Renal cortex interstitium (tissue), 11 donors: Measurements from ENCODE around the gene ARL6IP6. TPM values are rescaled to one million over a fixed set of nuclear protein-coding genes. Genes with fewer than 3 reads are reported as not detected.
"Not testable (repeated sequence)": the region's sequence is repeated elsewhere in the genome, so short reads cannot be mapped to it uniquely, and the experiment has no call there.

Experiments
- DNase-seq, 11 donors: peaks; one replicate each; pipeline ENCODE4 v3.0.0-alpha.2; 2013; ENCODE audit warnings: low read depth in 9 of 11, low spot score in 4 of 11; ENCODE audit errors: extremely low read depth in 1 of 11
- polyA plus RNA-seq, 3 donors: library from polyadenylated mRNA; unstranded; fragments of 120-200 nt; gene quantifications; one replicate each; pipeline ENCODE4 v1.2.1, GENCODE V29; 2013; ENCODE audit not compliant: insufficient read length in 3 of 3

The ARL6IP6 gene
- polyA plus RNA-seq, 3 donors = 52.3 to 70.6 (median 56.5) TPM

DNA sequence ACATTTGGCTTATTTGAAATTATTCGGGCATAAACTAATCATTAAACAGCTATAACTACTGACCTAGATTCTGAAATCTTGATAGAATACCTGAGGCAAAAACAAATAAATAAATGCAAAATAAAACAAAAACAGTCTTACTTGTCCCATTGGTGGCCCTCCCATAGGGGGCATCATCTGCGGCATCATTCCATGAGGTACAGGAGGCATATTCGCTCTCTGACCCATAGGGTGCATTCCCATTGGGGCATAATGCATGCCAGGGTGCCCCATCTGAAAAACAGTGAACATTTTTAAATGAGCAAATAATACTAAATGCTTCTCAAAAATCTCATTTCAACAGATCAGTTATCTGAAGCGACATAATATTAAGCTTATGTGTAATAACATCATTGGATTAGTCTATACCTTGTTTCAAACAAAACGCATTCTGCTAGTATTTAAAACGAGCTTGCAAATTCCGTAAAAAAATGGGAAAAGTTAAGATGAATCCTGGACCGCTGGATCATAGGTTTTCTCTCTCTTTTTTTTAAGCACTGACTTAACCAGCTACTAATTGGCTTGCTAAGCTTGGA, 2.5 kb upstream of the ARL6IP6 start:
- DNase-seq = peak in 1 of 11 donors; percentile 7

DNA sequence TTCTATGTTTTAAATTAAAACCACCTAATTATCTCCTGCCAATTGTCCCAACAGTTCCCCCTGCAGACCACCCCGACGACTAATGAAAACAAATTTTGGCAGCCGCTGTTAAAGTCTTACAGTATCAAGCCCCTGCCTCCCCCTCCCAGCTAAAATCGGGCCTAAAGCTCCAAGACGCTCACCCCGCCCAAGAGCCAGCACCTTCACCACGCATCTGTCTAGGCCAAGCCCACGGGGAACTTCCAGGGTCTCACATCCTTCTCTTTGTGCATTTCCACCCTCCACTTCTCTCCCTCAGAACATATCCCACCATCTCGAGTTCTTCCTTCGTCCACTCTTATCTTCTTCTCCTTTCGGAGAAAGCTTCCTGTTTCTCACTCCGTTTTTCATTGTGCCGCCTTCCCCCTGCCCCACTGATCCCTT, 1.6 kb upstream of the ARL6IP6 start:
- DNase-seq = peak in 3 of 11 donors; percentile 14 to 25 (median 17)

- peak; percentile 94 to 98 (median 97) for DNase-seq
These were observed 968 bp upstream of the ARL6IP6 start, which contains the start of gene PRPF40A for GRCh38 chr2:152717228-152718075. Gene PRPF40A (minus strand): TSS chr2:152717461. CDS start chr2:152717439, 22 bp downstream.

DNA sequence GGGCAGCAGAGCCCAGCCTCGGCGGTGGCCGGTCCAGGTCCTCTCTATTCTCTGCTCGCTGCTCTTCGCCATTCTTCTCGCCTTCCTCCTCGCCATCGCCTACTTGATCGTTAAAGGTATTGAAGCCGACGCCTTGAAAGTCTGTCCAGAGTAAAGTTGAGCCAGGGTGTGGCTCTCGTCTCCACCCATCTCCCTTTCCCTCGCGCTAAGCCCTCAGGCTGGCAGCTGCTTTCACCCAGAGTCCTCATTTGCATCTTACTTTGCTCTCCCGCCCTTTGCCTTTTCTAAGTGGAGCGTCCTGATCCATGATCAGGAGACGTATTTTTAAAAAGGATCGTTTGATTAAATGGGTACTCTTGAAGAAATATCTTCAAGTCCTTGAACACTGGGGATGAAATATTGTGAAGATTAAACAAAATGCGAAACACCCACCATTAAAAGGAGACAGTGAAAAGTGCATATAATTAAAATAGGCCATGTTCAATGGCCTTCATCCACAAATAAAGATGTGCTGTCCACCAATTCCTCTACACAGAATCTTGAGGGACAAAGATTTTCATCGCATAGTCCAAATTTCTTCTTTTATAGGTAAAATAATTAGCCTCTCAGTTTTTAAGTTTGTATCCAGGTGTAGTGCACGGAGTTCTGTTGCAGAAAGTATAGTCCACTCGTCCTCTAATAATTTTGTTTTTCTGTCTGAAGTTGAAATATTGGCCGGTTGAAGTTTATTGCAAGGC, 657 bp downstream of the ARL6IP6 start:
- peak in 4 of 11 donors; percentile 10 to 30 (median 20) for DNase-seq

DNA sequence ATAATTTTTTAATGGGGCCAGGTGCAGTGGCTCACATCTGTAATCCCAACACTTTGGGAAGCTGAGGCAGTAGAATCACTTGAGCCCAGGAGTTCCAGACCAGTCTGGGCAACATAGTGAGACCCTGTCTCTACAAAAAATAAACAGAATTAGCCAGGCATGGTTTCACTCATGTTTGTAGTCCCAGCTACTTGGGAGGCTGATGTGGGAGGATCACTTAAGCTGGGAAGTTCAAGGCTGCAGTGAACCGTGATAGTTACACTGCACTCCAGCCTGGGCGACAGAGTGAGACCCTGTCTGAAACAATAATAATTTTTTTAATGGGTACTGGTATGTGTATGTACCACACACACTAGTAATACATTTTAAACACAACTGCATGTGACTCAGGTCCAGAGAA, 2.4 kb downstream of the ARL6IP6 start:
- DNase-seq = no peak

DNA sequence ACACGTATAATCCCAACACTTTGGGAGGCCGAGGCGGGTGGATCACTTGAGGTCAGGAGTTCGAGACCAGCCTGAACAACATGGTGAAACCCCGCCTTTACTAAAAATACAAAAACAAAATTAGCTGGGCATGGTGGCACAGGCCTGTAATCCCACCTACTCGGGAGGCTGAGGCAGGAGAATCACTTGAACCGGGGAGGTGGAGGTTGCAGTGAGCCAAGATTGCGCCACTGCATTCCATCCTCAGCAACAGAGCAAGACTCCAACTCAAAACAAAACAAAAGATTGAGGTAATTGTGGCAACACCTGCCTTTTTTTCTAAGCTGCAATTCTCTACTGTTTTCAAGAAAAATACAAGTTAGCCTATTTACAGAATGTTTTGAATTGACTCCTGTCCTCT, 4.2 kb downstream of the ARL6IP6 start:
- DNase-seq = not testable (repeated sequence)

GRCh38 chr2:152723918-152724317, 5.5 kb downstream of the ARL6IP6 start:
- no peak for DNase-seq

- no peak for DNase-seq
These were observed 11.4 kb downstream of the ARL6IP6 start for GRCh38 chr2:152729844-152730243.

GRCh38 chr2:152730591-152731333, 12.3 kb downstream of the ARL6IP6 start:
- DNase-seq = no peak

- not testable (repeated sequence) for DNase-seq
These were observed 19.1 kb downstream of the ARL6IP6 start for GRCh38 chr2:152737509-152737908.

DNA sequence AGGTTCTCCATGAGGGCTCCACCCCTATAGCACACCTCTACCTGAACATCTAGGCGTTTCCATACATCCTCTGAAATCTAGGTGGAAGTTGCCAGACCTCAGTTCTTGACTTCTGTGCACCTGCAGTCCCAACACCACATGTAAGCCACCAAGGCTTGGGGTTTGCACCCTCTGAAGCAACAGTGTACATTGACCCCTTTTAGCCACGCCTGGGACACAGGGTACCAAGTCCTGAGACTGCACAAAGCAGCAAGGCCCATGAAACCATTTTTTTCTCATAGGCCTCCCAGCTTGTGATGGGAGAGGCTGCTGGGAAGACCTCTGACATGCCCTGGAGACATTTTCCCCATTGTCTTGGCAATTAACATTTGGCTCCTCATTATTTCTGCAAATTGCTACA, 20.0 kb downstream of the ARL6IP6 start:
- DNase-seq = no peak

DNA sequence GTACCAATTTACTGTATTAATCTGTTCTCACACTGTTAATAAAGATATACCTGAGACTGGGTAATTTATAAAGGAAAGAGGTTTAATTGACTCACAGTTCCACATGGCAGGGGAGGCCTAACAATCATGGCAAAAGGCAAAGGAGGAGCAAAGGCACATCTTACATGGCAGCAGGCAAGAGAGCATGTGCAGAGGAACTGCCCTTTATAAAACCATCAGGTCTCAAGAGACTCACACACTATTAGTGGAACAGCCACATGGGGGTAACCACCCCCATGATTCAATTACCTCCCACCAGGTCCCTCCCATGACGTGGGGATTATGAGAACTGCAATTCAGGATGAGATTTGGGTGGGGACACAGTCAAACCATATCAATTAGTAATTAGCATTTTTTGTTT, 21.3 kb downstream of the ARL6IP6 start:
- not testable (repeated sequence) for DNase-seq

- DNase-seq = peak in 4 of 11 donors; percentile 12 to 46 (median 27)
These were observed 22.4 kb downstream of the ARL6IP6 start for GRCh38 chr2:152740743-152741328.

DNA sequence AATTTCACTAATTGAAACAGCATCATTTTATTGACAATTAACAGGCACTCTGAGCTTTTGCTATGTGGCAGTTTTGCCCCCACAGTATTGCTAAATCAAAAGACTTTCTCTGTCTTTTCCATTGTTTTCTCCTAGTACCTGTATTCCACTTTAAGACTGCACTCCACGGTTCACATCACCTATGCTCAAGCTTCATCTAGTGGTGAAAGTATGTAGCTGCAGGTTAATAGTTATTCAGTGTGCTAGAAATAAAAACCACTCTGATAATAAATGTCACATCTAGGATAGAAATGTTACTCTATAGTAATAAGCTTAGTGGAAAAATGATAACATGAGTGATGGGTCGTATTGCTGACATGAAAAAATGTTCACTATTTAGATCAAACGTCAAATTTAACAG, 24.6 kb downstream of the ARL6IP6 start:
- no peak for DNase-seq

DNA sequence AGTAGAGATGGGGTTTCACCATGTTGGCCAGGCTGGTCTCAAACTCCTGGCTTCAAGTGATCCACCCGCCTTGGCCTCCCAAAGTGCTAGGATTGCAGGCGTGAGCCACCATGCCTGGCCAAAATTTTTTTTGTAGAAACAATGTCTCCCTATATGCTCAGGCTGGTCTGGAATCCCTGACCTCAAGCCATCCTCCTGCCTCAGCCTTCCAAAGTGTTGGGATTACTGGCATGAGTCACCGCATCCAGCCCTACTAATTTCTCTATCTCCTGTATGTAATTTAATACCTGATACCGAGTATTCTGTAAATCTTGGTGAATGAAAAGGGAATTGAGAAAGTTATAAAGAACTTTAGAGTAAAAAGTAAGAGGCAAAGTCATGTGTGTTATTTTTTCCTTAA, 29.3 kb downstream of the ARL6IP6 start:
- DNase-seq = not testable (repeated sequence)

GRCh38 chr2:152755029-152755428, 36.6 kb downstream of the ARL6IP6 start:
- DNase-seq = peak in 1 of 11 donors; percentile 18

GRCh38 chr2:152759290-152760072, 41.1 kb downstream of the ARL6IP6 start:
- no peak for DNase-seq

DNA sequence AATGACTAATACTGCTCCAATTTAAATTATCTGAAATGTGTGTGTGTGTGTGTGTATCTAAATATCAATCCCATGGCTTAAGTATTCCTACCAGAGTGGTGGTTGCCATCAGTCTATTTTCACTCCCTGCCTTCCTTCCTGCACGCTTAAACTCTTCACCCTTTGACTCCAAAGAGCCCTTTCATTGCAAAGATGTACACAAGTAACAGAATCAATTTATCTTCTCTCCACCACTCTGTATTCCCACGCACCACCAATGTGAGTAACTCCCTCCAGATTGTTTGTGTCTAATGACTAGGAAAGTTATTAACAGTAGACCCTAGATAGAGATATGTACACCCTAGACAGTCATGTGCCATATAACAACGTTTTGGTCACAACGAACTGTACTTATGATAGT, 42.8 kb downstream of the ARL6IP6 start:
- no peak for DNase-seq
